Osteocyte (in vitro differentiated cells): ENCODE results near the gene TRIO. TPM values are rescaled to one million over a fixed set of nuclear protein-coding genes. Genes with fewer than 3 reads are reported as not detected.

ENCODE experiments used
- DNase-seq: peaks from one replicate; pipeline ENCODE4 v3.0.0; 2021; ENCODE audit warnings: mixed read lengths; ENCODE audit not compliant: unreplicated experiment; ENCODE audit errors: extremely low spot score
- H3K27ac Mint-ChIP-seq: one replicate; pipeline ENCODE4 v1.8.0; 2021; ENCODE audit warnings: mild to moderate bottlenecking, mixed read lengths; ENCODE audit not compliant: unreplicated experiment
- H3K27me3 Mint-ChIP-seq: one replicate; pipeline ENCODE4 v1.8.0; 2021; ENCODE audit warnings: mixed read lengths; ENCODE audit not compliant: unreplicated experiment
- H3K36me3 Mint-ChIP-seq: one replicate; pipeline ENCODE4 v1.8.0; 2021; ENCODE audit warnings: mixed read lengths; ENCODE audit not compliant: unreplicated experiment
- H3K4me1 Mint-ChIP-seq: one replicate; pipeline ENCODE4 v1.8.0; 2021; ENCODE audit warnings: mixed read lengths; ENCODE audit not compliant: unreplicated experiment
- H3K4me3 Mint-ChIP-seq: one replicate; pipeline ENCODE4 v1.8.0; 2021; ENCODE audit warnings: mild to moderate bottlenecking, moderate library complexity, mixed read lengths; ENCODE audit not compliant: unreplicated experiment
- H3K9me3 Mint-ChIP-seq: one replicate; pipeline ENCODE4 v1.8.0; 2021; ENCODE audit warnings: mixed read lengths; ENCODE audit not compliant: unreplicated experiment
- total RNA-seq: library from RNA; stranded (reverse); gene quantifications from 2 replicates; pipeline ENCODE4 v1.2.1, GENCODE V29; 2021
- TF ChIP-seq, protein P1 (sequence below): fragments of 200-600 bp; sonication (generic); IDR thresholded peaks from 2 replicates; pipeline ENCODE4 v1.5.0; 2021; ENCODE audit warnings: antibody characterized with exemption, mild to moderate bottlenecking, moderate library complexity

TRIO gene
- total RNA-seq, 1 donor from 2014 or later = 336 TPM

DNA sequence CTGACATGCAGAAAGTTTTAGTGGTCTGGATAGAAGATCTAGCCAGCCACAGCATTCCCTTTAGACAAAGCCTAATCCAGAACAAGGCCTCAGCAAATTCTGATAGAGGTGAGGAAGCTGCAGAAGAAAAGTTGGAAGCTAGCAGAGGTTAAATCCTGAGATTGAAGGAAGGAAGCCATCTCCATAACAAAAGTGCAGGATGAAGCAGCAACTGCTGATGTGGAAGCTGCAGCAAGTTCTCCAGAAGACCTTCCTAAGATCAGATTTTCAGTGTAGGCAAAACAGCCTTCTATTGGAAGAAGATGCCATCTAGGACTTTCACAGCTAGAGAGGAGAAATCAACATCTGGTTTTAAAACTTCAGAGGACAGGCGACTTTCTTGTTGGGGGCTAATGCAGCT, 77.5 kb downstream of the TRIO start:
- DNase-seq = no peak
- Mint-ChIP-seq H3K27ac (peak overlapping the region; percentile 86), H3K4me1 (peaks cover 77% of the 10 kb centered on the region), H3K36me3 (no peaks in the 10 kb centered on the region), H3K9me3 (no peaks in the 10 kb centered on the region), H3K27me3 (no peaks in the 10 kb centered on the region), H3K4me3 (no peak overlapping the region)
- TF ChIP-seq, protein P1, sequence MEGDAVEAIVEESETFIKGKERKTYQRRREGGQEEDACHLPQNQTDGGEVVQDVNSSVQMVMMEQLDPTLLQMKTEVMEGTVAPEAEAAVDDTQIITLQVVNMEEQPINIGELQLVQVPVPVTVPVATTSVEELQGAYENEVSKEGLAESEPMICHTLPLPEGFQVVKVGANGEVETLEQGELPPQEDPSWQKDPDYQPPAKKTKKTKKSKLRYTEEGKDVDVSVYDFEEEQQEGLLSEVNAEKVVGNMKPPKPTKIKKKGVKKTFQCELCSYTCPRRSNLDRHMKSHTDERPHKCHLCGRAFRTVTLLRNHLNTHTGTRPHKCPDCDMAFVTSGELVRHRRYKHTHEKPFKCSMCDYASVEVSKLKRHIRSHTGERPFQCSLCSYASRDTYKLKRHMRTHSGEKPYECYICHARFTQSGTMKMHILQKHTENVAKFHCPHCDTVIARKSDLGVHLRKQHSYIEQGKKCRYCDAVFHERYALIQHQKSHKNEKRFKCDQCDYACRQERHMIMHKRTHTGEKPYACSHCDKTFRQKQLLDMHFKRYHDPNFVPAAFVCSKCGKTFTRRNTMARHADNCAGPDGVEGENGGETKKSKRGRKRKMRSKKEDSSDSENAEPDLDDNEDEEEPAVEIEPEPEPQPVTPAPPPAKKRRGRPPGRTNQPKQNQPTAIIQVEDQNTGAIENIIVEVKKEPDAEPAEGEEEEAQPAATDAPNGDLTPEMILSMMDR = no peak

DNA sequence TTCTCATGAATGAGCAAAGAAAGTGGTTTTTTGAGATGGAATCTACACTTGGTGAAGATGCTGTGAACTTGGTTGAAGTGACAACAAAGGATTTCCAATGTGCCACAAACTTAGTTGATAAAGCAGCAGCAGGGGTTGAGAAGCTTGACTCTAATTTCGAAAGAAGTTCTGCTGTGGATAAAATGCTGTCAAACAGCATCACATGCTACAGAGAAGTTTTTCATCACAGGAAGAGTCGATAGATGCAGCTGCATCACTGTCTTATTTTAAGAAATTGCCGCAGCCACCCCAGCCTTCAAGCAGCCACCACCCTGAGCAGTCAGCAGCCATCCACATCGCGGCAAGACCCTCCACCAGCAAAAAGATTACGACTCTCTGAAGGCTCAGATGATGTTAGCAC, 78.6 kb downstream of the TRIO start:
- DNase-seq = no peak
- Mint-ChIP-seq H3K36me3 (no peaks in the 10 kb centered on the region), H3K4me3 (no peak overlapping the region), H3K9me3 (no peaks in the 10 kb centered on the region), H3K27me3 (no peaks in the 10 kb centered on the region), H3K4me1 (peaks cover 73% of the 10 kb centered on the region), H3K27ac (peak overlapping the region; percentile 86)
- TF ChIP-seq, protein P1 = no peak

DNA sequence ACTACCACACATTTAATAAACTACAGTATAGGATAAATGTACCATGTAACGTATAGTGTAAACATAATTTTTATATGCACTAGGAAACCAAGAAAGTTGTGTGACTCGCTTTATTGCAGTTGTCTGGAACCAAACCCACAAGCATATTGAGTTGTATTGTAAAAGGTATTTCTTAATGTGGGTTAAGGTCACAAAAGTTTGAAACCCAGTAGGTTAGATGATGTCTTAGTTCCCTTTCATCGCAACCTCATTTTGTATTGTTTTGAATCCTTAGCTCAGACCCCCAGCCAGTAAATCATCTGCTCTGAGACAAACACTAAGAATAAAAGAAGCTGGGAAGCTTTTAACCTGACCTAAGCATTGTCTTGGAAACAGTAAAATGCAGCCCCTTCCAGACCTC, 79.1 kb downstream of the TRIO start:
- Mint-ChIP-seq H3K9me3 (no peaks in the 10 kb centered on the region), H3K27ac (no peak overlapping the region), H3K4me3 (no peak overlapping the region), H3K27me3 (no peaks in the 10 kb centered on the region), H3K4me1 (peaks cover 73% of the 10 kb centered on the region), H3K36me3 (no peaks in the 10 kb centered on the region)
- TF ChIP-seq, protein P1 = no peak
- no peak for DNase-seq

DNA sequence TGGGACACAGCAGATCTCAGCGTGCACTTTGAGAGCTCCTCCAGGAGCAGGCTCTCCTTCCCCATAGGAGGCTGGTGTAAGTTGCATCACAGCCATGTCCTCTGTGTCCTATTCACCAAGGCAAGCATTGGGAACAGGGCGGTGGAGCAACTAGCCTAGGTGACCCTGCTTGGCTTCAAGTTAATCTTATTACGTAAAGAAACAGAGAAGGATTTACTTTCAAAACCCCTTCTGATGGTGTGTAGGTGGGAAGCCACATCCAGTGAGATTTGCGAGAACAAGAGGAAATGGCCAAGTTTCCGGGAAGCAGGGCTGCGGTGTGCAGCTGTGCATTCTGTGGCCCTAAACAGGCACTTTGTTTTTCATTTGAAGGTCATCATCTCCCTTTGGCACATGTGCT, 80.2 kb downstream of the TRIO start:
- Mint-ChIP-seq H3K9me3 (no peaks in the 10 kb centered on the region), H3K4me1 (peaks cover 70% of the 10 kb centered on the region), H3K36me3 (no peaks in the 10 kb centered on the region), H3K27me3 (no peaks in the 10 kb centered on the region), H3K27ac (peak overlapping the region; percentile 32), H3K4me3 (no peak overlapping the region)
- TF ChIP-seq, protein P1 = no peak
- DNase-seq = no peak

DNA sequence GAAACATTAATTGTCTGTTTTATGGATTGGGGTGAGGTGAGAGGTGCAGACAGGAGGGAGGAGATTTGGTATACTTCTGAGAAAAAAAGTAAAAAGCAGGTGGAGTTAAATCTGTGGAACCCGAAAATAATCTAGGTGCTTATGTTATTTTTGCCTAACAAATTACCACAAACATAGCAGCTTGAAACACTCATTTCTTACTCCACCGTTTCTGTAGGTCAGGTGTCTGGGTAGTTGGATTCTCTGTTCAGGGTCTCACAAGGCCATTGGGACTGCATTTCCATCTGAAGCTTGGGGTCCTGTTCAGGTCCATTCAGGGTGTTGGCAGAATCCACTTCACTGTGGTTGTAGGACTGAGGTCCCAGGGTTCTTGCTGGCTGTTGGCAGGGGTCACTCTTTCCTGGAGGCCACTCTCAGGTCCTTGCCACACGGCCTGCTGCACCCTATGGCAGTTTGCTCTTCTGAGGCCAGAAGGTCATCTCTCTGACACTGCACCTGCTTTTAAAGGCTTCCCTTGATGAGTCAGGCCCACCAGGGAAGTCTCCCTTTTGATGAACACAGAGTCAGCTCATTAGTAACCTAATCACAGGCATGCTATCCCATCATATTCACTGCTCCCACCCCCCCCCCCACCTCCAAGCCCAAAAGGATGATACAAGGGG, 82.2 kb downstream of the TRIO start:
- Mint-ChIP-seq H3K9me3 (no peaks in the 10 kb centered on the region), H3K27ac (peak overlapping the region; percentile 34), H3K4me3 (no peak overlapping the region), H3K36me3 (no peaks in the 10 kb centered on the region), H3K4me1 (peaks cover 60% of the 10 kb centered on the region), H3K27me3 (no peaks in the 10 kb centered on the region)
- no peak for DNase-seq
- TF ChIP-seq, protein P1 = no peak
